Activated CD4-positive, alpha-beta T cell treated with anti-CD3 and anti-CD28 coated beads, Interleukin-10, Interleukin-2, amounts not matched to agents 100 ng/mL and 50 ng/mL, durations not matched to agents 16 hours and 8 hours (primary cell): ENCODE measurements around the gene ELOA.
A peak's percentile ranks its signal among the peaks of the same experiment; 100 is the strongest.
"Not testable (repeated sequence)": the region's sequence is repeated elsewhere in the genome, so short reads cannot be mapped to it uniquely, and the experiment has no call there.

Source experiments
- DNase-seq: peaks from one replicate; pipeline ENCODE4 v3.0.0-alpha.2; 2020

ELOA gene

DNA sequence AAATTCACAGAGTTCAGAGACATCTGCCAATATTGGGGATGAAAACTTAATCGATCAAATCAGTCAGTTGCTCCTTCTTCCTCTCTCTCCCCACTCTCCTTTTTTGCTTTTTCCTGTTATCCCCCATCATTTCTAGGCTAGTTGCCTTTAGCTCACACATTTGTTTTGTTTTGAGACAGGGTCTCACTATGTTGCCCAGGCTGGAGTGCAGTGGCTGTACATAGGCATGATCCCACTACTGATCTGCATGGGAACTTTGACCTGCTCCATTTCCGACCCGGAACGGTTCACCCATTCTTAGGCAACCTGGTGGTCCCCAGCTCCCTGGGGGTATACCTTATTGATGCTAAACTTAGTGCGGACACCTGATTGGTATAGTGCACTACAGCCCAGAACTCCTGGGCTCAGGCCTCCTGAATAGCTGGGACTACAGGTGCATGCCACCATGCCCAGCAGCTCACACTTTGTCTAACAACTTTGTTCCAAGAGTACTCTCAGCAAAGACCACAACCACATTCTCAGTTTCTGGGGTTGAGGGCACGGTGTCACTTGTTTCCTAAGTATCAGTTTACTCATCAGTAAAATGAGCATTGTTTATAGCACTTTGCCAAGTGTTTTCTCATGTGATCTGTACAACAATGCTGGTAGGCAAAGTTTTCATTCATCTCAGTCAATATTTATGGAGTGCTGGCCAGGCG lies 6.7 kb upstream of the ELOA start:
- peak; percentile 70 for DNase-seq

DNA sequence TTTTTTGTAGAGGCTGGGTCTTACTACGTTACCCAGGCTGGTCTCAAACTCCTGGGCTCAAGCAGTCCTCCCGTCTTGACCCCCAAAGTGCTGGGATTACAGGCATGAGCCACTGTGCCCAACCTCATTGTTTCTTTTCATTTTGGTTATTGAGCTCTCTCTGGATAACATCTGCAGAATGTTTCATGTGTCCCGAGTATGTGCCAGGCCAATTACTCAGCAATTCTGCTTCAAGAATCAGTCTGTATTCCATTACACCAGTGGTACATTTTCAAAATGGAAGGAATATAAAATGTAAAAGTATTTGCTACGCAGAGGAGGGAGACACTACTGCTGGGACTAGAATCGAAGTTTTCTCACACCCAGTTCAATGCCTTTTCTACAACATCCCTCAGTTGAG lies 1.7 kb upstream of the ELOA start:
- DNase-seq, result no peak

DNA sequence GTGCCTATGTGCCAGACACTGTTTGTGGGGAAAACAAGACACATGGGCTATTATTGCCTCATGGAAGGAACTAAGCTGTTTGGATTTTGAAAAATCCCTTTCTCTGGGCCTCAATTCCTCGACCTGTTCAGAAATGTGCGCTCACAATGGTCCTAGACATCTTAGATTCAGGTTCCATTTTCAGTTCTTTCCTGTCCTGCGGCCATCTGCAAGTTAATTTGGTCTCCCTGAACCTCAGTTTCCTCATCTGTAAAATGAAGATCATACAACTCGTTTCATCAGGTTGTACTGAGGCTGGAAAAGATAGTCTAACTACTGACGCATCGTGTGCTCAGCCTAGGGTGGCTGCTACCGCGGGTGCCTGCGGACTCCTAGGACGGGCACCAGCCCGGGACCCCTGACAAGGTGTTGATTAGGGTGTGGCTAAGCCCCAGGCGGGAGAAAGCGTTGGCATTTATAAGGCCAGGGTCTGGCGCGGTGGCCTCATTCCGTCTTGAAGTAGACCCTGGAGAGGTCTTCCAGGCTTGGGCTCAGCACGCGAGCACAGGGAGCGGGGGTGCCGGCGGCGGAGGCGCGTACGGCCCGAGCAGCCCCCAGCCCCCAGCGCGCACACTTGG lies 493 bp upstream of the ELOA start:
- DNase-seq, result no peak

DNA sequence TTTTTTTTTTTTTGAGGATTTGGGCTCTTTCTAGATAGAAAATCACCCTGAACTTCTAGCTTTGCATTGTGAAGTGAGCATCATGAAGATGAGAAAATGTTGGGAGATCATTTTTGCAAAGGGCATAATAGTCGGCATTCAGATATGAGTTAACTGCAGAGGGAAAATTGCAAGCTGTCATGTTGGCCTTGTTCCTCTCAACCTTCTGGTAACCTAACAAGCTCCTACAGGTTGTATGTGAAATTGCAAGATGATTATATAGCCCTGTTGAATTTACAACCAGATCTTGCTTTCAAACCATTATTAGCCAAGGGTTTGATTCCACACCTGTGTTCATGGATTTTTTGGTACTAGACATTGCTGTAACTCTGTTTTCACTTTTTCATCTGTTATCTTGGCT lies 2.2 kb downstream of the ELOA start:
- peak; percentile 55 for DNase-seq

DNA sequence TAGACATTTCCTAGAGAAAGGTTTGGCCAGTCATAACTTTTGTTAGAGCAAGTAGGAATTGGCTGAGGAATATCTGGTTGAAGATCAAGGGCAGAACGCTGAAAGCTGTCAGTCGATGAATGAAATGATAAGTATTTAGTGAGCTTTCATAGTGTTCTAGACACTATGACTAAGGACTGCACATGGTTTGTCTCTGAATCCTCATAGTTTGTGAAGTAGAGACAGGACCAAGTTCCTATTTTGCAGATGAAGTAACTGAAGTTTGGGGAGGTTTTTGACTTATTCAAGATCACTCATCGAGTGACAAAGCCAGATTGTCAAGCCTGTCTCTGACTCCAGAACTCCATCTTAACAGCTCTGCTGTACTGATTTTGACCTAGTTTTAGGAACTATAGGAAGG lies 4.7 kb downstream of the ELOA start:
- DNase-seq, result no peak

DNA sequence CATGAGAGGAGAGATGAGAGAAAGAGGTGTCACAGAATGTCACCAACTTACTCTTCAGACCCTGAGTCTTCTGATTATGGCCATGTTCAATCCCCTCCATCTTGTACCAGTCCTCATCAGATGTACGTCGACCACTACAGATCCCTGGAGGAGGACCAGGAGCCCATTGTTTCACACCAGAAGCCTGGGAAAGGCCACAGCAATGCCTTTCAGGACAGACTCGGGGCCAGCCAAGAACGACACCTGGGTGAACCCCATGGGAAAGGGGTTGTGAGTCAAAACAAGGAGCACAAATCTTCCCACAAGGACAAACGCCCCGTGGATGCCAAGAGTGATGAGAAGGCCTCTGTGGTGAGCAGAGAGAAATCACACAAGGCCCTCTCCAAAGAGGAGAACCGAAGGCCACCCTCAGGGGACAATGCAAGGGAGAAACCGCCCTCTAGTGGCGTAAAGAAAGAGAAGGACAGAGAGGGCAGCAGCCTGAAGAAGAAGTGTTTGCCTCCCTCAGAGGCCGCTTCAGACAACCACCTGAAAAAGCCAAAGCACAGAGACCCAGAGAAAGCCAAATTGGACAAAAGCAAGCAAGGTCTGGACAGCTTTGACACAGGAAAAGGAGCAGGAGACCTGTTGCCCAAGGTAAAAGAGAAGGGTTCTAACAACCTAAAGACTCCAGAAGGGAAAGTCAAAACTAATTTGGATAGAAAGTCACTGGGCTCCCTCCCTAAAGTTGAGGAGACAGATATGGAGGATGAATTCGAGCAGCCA lies 8.0 kb downstream of the ELOA start:
- peak; percentile 62 for DNase-seq

DNA sequence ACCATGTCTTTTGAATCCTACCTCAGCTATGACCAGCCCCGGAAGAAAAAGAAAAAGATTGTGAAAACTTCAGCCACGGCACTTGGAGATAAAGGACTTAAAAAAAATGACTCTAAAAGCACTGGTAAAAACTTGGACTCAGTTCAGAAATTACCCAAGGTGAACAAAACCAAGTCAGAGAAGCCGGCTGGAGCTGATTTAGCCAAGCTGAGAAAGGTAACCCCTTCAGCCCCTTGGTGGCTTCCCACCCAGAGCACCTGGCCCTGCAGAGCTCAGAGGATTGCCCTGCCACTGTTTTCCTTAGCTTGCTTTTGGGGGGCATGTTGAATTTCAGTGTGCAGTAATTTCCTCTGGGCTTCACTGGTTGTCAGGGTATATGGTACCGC lies 8.5 kb downstream of the ELOA start:
- DNase-seq, result no peak

DNA sequence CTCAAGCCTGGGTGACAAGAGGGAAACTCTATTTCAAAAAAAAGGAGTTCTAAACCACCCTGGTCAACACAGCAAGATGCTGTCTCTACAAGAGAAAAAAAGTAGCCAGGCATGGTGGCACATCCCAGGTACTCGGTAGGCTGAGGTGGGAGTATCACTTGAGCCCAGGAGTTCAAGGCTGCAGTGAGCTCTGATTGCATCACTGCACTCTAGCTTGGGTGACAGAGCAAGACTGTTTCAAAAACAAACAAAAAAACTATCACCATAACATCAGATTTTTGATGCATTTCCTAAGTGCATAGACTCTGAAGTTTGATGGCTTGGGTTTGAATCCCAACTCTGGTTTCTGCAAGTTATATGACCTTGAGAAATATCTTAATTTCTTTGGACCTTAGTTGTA lies 9.6 kb downstream of the ELOA start:
- no peak for DNase-seq

DNA sequence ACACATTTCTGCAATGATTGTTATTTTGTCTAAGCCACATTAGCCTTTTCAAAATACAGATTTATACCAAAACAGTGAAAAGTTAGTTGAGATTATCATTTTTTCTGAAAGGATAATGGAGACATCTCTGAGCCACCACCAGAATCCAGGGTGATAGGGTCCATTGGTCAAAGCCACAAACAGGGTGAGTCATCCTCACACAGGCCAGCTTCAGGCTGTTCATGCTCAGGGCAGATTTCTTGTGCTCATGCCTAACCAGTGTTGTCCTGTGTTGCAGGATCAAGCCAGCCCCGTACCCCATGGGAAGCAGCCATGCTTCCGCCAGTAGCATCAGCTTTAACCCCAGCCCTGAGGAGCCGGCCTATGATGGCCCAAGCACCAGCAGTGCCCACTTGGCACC lies 13.4 kb downstream of the ELOA start:
- no peak for DNase-seq

DNA sequence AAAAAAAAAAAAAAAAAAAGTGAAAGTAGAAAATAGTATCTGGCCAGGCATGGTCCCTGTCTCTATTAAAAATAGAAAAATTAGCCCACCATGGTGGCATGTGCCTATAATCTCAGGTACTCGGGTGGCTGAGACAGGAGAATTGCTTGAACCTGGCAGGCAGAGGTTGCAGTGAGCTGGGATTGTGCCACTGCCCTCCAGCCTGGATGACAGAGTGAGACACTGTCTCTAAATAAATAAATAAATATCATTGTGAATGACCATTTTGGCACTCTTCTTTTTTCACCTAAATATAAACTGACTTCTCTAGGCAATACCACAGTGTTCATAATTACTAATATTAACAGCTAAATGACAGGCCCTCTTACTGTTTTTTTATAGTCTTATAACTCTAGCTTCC lies 14.5 kb downstream of the ELOA start:
- no peak for DNase-seq

DNA sequence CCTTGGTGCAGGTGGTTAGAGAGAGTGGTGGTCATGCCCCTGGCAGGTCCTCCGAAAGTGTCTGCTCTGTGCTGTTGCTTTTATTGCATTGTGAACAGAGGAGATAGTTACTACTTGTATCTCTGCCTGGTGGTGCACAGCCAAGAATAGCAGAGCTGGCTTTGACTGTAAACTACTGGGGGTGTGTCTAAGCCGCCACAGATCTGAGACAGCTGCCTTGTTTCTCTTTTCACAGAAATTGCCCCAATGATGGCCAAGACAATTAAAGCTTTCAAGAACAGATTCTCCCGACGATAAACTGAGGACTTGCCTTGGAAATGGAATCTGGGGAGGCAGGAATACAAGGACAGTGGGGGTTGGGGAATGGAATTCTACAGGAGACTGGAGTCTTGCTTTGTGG lies 16.0 kb downstream of the ELOA start:
- no peak for DNase-seq

DNA sequence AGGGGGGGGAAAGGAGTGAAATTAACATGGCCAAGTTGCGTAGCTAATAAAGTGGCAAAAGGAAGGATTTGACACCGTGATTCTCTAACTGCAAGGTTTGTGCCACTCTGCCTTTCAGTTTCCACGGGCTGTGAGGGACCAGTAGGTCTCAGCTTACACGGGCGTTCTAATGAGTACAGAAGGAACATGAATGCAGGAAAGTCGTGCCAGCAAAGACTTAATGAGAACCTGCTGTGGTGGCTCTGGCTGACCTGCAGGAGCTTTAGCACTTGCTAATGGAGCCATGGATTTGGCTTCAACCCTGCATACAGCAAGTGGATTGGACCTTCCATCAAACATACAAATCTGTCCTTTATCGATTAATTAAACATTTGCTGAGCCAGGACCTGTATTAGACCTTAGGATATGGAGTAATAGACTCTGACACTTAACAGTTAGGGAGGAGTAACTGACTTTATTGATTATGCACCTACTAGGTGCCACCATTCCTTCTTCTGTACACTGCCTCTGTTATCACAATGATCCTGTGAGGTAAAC lies 19.8 kb downstream of the ELOA start:
- no peak for DNase-seq

DNA sequence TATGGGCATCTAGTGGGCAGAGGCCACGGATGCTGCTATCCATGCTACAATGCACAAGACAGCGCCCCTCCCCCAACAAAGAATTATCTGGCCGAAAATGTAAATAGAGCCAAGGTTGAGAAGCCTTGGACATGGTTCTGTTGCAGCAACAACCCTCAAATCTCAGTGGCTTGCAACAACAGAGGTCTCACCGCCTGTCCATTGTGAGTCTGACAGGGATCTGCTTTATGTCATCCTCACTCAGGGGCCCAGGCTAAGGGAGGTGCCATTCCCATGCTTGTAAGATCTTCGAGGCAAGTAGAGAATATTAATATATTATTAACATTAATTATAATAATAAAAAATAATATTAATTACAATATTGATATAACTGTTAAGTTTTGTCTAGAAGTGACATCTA lies 25.5 kb downstream of the ELOA start:
- DNase-seq, result no peak

DNA sequence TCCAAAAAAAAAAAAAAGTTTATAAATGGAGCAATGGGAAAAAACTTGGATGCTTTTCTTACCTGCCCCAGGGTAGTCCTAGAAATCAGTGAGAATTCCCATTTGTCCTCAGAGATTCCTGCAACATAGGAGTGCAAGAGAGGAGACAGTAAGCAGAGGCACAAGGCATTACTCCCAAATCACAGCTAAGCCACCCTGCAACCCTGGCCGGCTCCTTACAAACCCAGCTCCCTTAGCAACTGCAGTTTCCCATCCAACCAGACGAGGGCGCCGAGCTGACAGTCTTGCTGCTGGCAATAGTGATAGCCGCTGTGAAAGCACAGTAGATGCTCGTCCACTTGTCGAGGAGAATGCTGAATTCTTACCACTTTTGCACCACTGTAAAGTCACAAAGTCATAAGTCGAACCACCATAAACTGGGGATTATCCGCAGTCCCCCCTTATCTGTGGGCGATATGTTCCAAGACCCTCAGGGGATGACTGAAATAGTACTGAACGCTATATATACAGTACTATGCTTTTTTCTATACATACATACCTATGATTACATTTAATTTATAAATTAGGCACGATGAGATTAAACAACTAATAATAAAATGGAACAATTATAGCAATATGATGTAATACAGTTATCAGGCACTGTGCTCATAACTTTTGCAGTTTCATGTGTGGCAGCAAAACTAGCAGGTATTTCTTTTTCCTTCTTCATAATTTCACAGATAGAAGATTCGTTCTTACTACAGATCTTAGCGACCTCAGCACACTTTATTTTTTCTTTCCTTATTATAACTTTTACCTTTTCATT lies 29.0 kb downstream of the ELOA start:
- DNase-seq, result peak; percentile 87

DNA sequence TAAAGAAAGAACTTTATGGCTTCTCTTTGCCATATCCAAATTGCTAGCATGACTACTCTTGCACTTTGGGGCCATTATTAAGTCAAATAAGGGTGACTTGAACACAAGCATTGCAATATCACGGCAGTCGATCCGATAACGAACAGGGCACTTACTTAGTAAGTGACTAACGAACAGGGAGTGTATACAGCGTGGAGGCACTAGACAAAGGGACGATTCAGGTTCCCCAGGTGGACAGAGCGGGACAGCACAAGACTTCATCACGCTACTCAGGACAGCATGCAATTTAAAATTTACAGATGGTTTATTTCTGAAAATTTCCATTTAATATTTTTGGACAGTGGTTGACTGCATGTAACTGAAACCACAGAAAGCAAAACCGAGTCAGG lies 29.6 kb downstream of the ELOA start:
- no peak for DNase-seq

DNA sequence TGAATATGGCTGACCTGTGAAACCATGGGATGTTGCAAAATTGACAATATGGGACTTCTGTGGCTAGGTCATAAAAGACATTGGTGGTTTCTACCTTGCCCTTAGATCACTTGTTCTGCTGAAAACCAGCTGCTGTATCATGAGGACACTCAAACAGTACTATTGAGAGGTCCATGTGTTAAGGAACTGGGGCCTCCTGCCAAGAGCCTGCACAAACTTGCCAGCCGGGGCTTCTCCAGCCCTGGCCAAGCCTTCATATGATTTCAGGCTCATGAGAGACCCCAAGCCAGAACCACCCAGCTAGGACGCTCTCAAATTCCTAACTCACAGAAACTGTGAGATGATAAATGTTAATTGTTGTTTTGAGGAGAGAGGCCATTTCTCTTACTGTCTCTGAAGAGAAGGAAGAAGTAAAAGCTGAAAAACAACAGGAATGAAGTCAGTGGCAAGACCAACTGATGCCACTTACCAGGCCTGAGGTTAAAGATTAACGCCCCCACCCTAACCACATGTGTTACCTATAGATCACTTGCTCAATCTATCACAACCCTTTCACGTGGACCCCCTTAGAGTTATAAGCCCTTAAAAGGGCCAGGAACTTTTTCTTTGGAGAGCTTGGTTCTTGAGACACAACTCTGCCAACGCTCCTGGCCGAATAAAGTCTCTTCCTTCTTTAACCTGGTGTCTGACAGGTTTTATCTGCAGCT lies 31.1 kb downstream of the ELOA start:
- no peak for DNase-seq

DNA sequence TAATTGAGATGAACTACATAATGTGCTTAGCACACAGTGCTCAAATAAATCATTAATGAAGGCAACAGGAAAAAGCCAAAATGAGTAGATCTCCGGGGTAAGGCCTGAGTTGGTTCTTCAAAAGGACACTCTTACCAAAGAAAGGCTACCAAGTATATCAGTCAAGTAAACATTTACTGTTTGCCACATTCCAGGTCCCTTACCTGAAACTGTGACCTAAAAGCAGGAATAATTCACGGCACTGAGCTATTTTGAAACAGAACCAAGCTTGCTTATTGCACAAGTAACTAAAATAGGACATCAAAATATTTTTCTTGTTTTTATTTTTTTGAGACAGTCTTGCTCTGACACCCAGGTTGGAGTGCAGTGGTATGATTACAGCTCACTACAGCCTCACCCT lies 32.9 kb downstream of the ELOA start:
- no peak for DNase-seq

DNA sequence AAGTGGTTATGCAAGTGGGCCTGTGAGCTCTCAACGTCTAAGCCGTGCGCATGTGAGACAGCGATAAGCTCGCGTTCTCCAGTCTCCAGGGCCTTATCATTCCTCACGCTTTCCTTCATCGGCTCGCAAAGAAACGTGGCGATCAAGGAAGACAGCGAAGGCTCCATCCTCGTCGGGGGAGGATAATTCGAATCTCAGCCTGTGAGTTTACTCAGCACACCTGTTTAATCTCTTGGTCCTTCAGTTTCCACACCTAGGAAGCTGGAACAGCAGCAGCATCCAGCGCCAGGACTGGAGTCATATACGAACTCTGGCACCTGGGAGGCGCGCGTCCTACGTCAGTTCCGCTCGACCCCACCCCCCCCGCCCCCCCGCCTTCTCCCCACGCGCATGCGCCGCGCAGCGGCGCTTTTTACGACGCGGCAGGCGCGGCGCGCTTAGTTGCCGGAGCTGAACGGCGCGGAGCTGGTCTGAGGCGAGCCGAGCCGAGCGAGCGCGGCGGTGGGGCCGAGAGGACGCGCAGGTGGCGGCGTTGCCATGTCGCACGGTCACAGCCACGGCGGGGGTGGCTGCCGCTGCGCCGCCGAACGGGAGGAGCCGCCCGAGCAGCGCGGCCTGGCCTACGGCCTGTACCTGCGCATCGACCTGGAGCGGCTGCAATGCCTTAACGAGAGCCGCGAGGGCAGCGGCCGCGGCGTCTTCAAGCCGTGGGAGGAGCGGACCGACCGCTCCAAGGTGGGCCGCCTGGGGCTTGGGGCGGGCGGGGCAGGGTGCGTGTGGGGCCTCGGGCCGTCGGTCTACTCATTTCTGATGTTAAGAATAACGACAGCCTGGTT lies 34.9 kb downstream of the ELOA start, which contains the start of gene PITHD1:
Gene PITHD1, plus strand, starts transcription at position 440 of the 836 bp plus-strand sequence. Its CDS starts 98 bp downstream, at position 538.
- DNase-seq, result peak; percentile 89

DNA sequence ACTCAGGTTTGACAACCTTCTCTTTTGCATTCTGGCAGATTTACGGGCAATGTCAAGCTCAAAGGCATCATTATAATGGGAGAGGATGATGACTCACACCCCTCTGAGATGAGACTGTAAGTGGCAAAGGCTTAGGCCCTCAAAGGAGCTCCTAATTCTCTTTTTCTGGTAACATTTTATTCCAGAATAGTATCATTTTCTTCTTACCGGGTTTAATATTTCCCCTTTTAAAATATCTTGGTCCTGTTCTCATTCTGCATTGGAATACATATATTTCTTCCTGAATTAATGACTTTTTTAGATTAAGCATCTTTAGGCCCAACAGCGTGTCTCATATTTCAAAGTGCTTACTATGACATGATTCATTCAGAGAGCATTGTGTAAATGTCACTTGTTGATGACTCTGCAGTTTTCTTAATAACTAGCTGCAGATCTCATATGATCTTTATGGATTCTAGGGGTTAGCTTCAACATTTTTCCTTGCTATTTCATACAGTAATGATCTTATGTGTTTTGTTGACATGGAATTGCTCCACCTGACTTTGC lies 36.6 kb downstream of the ELOA start:
- peak; percentile 53 for DNase-seq

DNA sequence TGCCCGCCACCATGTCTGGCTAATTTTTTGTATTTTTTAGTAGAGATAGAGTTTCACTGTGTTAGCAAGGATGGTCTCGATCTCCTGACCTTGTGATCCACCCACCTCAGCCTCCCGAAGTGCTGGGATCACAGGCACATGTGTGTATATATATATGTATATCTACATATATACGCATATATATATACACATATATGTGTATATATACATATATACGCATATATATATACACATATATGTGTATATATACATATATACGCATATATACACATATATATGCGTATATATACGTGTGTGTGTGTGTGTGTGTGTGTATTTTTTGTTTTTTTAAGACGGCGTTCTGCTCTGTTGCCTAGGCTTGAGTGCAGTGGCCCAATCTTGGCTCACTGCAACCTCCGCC lies 39.9 kb downstream of the ELOA start:
- DNase-seq, result not testable (repeated sequence)

DNA sequence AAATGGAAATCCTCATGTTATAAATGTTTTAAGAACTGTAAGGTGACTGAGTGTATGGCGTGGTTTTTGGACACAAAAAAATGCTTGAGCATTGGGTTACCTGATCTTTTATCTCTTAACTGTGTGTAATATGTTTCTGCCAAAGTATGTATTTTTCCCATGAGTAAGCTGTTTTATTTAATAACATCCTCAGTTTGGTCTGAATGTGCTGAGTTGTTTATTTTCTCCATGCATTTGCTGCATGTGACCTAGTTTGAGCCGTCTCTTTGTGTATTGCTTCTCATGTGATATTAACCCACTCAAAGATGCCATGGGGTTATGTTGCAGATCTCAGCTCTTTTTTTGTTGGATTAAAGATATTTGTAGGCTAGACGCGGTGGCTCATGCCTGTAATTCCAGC lies 41.6 kb downstream of the ELOA start:
- no peak for DNase-seq
